ENCODE measurements around the gene ICAM4. TPM values are rescaled to one million over a fixed set of nuclear protein-coding genes. Genes with fewer than 3 reads are reported as not detected.

The ICAM4 gene
- total and polyA plus RNA-seq, 2 of the 13 experiments (the other 11 are each of a cell fraction or from before 2014, with no cell fraction given), result 2.9 to 4.0 TPM

DNA sequence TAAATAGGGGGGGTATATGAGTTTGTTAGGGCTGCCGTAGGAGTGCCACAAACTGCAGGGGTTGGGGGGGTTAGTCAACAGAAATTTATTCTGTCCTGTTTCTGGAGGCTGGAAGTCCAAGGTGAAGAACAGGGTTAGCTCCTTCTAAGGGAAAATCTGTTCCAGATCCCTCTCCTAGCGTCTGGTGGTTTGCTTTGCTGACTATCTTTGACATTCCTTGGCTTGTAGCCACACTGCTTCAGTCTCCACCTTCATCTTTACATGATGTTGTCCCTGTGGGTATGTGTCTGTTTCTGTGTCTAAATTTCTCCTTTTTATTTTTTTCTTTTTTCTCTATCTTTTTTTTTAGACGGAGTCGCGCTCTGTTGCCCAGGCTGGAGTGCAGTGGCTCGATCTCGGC is 24.0 kb upstream of the ICAM4 start:
- no peak for DNase-seq (ENCODE audit: low spot score)
- WGBS (ENCODE audit: low lambda C conversion rate), result 68% methylated on average over 7 of the region's 7 CpGs
- ATAC-seq, result no peak
- Histone ChIP-seq H4K20me1 (ENCODE audit: insufficient read depth, low read length) (no peaks in the 10 kb centered on the region), H3K27ac (ENCODE audit: extremely low read length, insufficient read depth, low read length) (no peak overlapping the region), H2AFZ (ENCODE audit: low read length) (no peak overlapping the region), H3K4me2 (ENCODE audit: low read depth, low read length) (no peak overlapping the region), H3K4me3 (replicated peaks in 1 of 3; ENCODE audit: insufficient read depth in 1 of 3, low read depth in 2 of 3, low read length in 3 of 3) (no peak overlapping the region), H3K79me2 (ENCODE audit: insufficient read depth, low read length) (no peaks in the 10 kb centered on the region), H3K36me3 (replicated peaks in 1 of 2; ENCODE audit: control insufficient read depth in 1 of 2, insufficient read depth in 2 of 2, low read length in 2 of 2) (peaks cover 5 to 10% of the 10 kb centered on the region in 2 experiments; a peak in 4 of 5 replicates), H3K4me1 (ENCODE audit: insufficient read depth, low read length) (peaks cover 45% of the 10 kb centered on the region), H3K9ac (ENCODE audit: insufficient read depth, low read depth, low read length) (no peak overlapping the region), H3K9me3 (ENCODE audit: low read length) (no peaks in the 10 kb centered on the region), H3K27me3 (ENCODE audit: control insufficient read depth in 1 of 2, insufficient read depth in 2 of 2, low read length in 2 of 2) (no peaks in the 10 kb centered on the region)
- no TSS peak for BruUV-seq (replicated peaks)
- no peak for TF ChIP-seq ZNF547 (CRISPR knock-in tag; IDR thresholded peaks at IDR 0.05)
- no peak for TF ChIP-seq PLRG1 (conservative IDR thresholded peaks at IDR 0.05)
- no peak for TF ChIP-seq HNRNPL (IDR thresholded peaks at IDR 0.05; ENCODE audit: low read depth, low read length)
- TF ChIP-seq, protein P1, sequence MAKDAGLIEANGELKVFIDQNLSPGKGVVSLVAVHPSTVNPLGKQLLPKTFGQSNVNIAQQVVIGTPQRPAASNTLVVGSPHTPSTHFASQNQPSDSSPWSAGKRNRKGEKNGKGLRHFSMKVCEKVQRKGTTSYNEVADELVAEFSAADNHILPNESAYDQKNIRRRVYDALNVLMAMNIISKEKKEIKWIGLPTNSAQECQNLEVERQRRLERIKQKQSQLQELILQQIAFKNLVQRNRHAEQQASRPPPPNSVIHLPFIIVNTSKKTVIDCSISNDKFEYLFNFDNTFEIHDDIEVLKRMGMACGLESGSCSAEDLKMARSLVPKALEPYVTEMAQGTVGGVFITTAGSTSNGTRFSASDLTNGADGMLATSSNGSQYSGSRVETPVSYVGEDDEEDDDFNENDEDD (CRISPR knock-in tag; IDR thresholded peaks at IDR 0.05; ENCODE audit: borderline replicate concordance), result no peak
- no peak for TF ChIP-seq RARG (CRISPR knock-in tag; IDR thresholded peaks at IDR 0.05; ENCODE audit: low read depth)
- no peak for TF ChIP-seq ZNF816 (CRISPR knock-in tag; IDR thresholded peaks at IDR 0.05; ENCODE audit: borderline replicate concordance)
- no peak for TF ChIP-seq ZNF3 (CRISPR knock-in tag; IDR thresholded peaks at IDR 0.05)
- no peak for TF ChIP-seq NFE2 (CRISPR knock-in tag; IDR thresholded peaks at IDR 0.05)
- TF ChIP-seq ZNF253 (CRISPR knock-in tag; IDR thresholded peaks at IDR 0.05; ENCODE audit: borderline replicate concordance), result no peak
- TF ChIP-seq, protein P2, sequence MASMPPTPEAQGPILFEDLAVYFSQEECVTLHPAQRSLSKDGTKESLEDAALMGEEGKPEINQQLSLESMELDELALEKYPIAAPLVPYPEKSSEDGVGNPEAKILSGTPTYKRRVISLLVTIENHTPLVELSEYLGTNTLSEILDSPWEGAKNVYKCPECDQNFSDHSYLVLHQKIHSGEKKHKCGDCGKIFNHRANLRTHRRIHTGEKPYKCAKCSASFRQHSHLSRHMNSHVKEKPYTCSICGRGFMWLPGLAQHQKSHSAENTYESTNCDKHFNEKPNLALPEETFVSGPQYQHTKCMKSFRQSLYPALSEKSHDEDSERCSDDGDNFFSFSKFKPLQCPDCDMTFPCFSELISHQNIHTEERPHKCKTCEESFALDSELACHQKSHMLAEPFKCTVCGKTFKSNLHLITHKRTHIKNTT (CRISPR knock-in tag; IDR thresholded peaks at IDR 0.05), result no peak
- TF ChIP-seq ZNF776 (CRISPR knock-in tag; IDR thresholded peaks at IDR 0.05), result no peak
- no peak for TF ChIP-seq ZMYM3 (CRISPR knock-in tag; IDR thresholded peaks at IDR 0.05)
- no peak for FAIRE-seq
- in situ Hi-C loops (cut with HindIII; ENCODE audit: extremely low pct_ligation_motif_present, low pct_unique_long_range_greater_than_20kb), result no loop called here
- ChIA-PET CTCF (ENCODE audit: low intra/inter-chr PET ratio, low total read pairs) (no interaction called here), POLR2A (interaction anchor here (0.7 to 1.2 kb wide), 2 partner anchors 8 to 24 kb away, joined by 3 to 4 read pairs; partner anchors contain the start of genes ICAM1 and ICAM4)
- intact Hi-C loops (cut with micrococcal nuclease; ENCODE audit: unreplicated experiment), result no loop called here
